A673 (cell line): Measurements from ENCODE around the gene GALNTL6.
"Not testable (repeated sequence)": the region's sequence is repeated elsewhere in the genome, so short reads cannot be mapped to it uniquely, and the experiment has no call there.

ENCODE experiments used
- EZH2 ChIP-seq: fragments of 200-600 bp; sonication (generic); IDR thresholded peaks from 2 replicates; pipeline ENCODE4 v1.6.1; 2017; ENCODE audit warnings: borderline replicate concordance, low read depth, mild to moderate bottlenecking, mixed read lengths, antibody characterized with exemption, low read length; ENCODE audit not compliant: poor library complexity, severe bottlenecking
- TF ChIP-seq, protein P1 (sequence below): fragments of 300-800, 200-600 bp; sonication (generic); conservative IDR thresholded peaks from 2 replicates; pipeline ENCODE4 v1.5.1; 2017; ENCODE audit warnings: low read depth, mild to moderate bottlenecking, antibody characterized with exemption, low read length, moderate library complexity, mixed read lengths

DNA sequence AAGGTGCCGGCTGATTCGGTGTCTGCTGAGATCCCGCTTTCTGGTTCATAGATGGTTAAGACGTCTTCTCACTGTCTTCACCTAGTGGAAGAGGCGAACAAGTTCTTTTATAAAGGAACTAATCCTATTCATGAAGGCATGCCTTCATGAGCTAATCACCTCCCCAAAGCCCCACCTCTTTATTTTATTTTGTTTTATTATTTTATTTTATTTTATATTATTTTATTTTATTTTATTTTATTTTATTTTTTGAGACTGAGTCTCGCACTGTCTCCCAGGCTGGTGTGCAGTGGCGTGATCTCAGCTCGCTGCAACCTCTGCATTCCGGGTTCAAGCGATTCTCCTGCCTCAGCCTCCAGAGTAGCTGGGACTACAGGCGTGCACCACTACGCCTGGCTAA is 615.8 kb downstream of the GALNTL6 start:
- TF ChIP-seq, protein P1, sequence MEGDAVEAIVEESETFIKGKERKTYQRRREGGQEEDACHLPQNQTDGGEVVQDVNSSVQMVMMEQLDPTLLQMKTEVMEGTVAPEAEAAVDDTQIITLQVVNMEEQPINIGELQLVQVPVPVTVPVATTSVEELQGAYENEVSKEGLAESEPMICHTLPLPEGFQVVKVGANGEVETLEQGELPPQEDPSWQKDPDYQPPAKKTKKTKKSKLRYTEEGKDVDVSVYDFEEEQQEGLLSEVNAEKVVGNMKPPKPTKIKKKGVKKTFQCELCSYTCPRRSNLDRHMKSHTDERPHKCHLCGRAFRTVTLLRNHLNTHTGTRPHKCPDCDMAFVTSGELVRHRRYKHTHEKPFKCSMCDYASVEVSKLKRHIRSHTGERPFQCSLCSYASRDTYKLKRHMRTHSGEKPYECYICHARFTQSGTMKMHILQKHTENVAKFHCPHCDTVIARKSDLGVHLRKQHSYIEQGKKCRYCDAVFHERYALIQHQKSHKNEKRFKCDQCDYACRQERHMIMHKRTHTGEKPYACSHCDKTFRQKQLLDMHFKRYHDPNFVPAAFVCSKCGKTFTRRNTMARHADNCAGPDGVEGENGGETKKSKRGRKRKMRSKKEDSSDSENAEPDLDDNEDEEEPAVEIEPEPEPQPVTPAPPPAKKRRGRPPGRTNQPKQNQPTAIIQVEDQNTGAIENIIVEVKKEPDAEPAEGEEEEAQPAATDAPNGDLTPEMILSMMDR, result not testable (repeated sequence)
- not testable (repeated sequence) for TF ChIP-seq EZH2
